Fibroblast of the conjunctiva (primary cell): ENCODE results near the gene MEGF10.

ENCODE experiments used
- DNase-seq: peaks from one replicate; pipeline ENCODE4 v3.0.0-alpha.2; 2010; ENCODE audit warnings: low read depth

The MEGF10 gene

DNA sequence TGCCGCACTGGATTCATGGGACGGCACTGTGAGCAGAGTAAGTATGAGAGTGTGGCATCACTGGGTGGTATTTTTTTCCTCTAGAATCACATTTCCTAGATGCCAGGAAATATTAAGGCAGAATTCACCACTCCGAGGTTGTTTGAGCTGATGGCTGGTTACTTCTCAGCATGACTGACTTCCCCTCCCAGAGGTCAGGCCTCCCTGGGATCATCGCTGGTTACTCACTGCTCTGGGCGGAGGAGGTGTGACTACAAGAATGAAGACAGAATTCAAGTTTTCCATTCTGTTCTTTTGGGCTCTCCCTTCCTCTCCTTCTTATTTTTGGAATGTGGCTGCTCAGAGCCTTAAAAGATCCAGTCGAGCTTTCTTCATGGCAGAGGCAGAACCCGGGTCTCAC, 150.2 kb downstream of the MEGF10 start:
- DNase-seq, result no peak

DNA sequence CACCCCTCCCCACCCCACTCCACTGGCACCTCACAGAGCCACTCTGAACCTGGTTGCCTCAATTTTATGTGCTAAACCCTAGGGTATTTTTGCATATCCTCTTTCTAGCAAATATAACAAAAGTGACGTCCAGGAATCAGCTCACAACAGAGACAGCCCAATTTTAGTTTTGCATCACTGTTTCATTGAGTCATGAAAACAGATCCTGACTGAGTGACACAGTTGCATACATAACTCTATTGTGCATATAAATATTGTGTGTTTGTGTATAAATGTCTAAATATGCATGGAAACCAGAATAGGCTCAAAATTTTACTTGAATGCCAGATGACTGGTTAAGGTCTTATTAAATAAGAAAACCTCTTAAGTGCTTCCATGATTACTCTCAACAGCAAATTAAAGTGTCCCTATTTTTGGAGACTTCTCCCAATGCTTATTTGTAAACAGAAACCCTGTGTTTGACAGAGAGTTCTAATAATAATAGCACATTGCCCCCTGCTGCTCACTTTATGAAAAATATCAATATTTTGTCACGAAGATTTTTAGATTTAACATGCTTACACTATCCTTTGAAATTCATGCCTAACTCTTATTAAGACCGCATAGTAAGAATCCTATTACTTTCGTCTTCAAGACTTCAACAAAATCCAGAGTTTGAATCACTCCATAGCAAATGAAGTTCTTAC, 151.3 kb downstream of the MEGF10 start:
- no peak for DNase-seq

DNA sequence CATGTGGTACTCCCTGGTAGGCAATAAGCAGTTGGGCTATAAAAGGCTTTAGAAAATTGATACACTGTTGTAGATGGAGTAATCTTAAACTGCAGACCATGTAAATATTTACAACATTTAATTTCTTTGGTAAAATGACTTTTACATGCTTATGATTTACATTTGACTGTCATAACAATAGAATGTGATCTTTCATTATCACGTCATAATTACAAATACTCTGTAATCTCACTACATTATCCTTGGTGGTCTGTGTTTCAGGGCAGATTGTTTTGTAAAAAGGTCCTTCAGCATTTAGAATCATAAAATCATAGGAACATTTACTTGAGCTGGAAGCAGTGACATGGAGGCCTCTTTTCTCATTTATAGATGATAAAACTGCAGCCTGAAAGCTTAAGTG, 153.6 kb downstream of the MEGF10 start:
- no peak for DNase-seq

DNA sequence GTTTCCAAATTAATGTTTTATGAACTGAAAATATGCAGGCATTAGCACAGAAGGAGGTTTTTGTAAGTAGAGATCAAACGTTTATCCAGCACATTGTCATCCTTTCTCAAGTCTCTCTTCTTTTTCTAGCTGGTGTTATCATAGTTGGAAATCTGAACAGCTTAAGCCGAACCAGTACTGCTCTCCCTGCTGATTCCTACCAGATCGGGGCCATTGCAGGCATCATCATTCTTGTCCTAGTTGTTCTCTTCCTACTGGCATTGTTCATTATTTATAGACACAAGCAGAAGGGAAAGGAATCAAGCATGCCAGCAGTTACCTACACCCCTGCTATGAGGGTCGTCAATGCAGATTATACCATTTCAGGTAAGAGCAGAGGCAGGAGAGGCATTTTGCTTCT, 154.7 kb downstream of the MEGF10 start:
- DNase-seq, result no peak

DNA sequence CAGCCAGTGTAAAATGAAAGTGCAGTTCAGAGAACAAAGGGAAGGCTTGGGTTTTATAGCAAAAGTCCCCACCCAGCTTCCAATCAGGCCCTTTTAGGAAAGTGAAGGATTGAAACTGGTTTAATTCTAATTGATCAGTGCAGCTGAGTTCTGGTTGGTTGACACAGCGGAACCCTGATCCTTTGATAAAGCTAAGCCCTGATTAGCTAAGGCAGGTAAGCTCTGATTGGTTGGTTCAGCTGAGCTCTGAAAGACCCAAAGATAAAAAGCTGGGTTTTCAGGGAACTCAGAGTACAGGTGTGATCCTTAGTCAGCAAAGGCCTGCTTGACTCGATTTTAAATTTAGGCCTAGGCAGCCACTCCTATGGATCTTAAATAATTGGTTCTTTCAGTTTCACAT, 156.0 kb downstream of the MEGF10 start:
- DNase-seq, result no peak

DNA sequence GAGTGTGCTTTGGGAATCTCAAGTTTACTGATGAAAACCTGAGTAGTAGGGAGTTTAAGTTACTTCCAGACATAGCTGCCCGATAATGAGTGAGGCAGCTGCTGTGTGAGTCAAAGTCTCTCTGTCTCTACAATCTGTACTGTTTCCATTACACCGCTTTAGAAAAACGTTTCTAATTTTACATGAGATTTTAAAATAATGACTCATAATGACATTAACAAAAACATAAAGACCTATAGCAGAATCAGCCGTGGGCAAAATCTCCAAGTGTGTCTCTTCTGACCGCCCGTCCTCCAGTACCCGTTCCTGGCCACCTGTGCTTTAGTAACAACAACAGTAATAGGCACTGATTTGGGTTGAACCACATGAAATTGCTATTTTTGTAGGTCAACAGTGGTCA, 157.2 kb downstream of the MEGF10 start:
- DNase-seq, result peak; percentile 12

DNA sequence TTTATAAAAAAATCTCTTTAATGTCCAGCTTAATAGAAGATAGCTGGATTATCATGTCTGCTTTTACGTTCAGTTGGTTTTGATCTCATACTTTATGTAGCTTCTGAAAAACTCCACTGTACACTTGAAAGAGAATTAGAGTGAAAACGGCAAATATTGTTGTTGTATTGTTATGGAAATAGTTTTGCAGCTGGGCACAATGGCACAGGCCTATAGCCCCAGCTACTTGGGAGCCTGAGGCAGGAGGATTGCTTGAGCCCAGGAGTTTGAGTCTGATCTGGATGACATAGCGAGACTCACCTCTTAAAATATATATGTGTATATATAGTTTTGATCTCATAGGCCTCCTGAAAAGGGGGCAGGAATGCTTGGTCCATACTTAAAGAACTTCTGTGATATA, 159.4 kb downstream of the MEGF10 start:
- no peak for DNase-seq

DNA sequence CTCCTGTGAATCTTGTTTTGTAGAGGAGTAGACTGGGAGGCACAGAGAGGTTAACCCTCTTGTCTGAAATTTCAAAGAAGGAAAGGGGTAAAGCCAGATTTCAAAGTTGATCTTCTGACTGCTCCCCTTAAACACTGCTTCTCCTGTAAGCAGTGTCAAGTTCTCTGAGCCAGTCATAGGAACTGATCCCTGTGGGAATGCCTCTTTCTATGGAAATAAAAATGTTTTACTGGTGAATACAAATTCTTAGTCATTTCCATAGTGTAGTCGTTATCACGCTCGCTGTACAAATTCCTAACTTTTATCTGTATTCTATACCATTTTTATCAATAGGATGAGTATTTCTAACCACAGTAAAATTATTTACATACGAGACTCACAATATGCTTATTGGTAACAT, 160.5 kb downstream of the MEGF10 start:
- no peak for DNase-seq

DNA sequence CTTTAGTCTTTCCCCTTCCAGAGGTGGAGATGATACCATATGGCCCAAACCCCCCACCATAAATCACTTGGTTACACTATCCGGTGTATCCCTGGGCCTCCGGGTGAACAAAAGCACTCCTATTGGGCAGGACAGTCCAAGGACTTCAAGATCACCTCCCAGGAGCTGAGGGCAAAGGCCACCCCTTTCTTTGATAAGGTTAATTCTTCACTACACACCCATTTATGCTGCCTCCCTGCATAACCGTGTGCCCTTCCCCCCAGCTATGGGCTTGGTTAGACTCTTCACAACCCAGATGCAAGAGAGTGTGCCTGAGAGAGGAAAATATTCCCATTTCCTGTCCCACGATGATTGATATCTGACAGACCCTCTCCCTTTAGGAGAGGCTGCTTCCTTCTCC, 162.0 kb downstream of the MEGF10 start:
- no peak for DNase-seq

DNA sequence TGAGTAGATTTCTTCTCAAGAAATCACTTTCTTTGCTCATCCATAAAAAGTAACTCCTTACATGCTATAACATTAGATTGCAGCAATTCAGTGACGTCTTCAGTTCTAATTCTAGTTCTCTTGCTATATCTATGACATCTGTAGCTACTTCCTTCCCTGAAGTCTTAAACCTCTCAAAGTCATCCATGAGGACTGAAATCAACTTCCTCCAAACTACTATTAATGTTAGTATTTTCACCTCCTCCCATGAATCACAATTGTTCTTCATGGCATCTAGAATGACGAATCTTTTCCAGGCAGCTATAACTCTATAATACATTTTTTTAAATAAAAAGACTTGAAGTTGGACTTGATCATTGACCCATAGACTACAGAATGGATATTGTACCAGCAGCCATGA, 180.6 kb downstream of the MEGF10 start:
- no peak for DNase-seq

DNA sequence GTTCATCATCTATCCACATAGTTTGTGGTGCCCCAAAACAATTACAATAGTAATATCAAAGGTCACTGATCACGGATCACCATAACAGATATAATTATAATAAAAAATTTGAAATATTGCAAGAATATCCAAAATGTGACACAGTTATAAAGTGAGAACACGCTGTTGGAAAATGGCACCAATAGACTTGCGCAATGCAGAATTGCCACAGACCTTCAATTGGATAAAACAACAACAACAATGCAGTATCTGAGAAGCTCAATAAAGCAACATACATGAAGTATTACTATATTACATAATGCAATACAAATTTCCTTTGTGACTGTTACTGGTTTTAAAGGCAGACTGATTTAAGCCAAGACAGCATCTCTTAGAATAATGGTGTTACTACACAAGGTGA, 182.1 kb downstream of the MEGF10 start:
- DNase-seq, result no peak

DNA sequence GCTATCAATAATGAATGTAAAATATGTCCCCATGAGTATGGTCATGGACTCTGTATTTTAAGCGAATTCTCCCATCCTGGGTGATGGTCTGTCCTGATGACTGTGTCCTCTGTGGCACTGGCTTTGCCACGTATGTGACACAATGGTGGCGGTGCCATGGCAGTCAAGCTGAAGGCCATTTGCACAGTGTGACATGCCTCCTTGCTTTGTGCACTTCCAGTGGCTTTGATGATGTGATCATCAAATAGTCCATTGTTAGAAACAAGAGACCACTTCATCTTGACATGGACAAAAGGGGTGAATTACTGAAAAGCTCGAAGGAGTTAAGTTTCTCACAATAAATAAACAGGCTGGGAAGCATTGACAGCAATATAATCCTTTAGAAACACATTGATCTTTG, 195.9 kb downstream of the MEGF10 start:
- DNase-seq, result no peak

DNA sequence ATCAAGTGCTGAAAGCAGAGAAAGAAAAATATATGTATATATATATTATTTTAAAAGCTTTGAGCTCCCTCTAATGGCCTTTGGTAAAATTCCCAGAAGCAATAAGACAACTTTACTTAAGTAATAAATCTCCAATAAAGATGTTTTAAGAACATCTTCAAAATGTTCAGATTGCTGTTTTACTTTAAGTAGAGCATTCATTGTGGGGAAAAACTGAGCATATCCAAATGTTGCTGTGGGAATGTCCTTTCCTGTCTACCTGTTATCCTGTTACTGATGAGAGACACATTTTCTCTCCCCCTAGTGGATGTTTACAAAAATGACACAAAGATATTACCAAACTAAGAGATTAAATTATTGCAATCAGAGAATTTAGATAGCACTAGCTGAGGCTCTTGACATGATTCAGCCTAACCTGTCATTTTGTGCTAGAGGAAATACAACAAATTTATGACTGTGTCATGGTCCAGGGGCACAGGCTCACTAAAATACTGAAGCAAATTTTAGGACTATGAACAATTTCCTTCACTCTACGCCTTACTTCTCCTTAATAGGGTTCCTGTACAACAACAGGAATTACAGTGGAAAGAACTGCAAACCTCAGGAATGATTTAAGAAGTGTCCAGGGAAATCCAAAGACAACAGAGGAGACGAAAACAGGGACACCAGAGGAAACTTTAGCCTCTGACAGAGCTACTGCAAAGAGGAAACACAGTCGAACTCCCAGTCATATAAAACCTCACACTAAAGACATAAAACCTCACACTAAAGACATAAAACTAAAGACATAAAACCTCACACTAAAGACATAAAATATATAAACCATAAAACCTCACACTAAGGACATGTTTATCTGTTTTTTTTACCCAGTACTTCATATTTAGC, 202.5 kb downstream of the MEGF10 start:
- peak; percentile 31 for DNase-seq

DNA sequence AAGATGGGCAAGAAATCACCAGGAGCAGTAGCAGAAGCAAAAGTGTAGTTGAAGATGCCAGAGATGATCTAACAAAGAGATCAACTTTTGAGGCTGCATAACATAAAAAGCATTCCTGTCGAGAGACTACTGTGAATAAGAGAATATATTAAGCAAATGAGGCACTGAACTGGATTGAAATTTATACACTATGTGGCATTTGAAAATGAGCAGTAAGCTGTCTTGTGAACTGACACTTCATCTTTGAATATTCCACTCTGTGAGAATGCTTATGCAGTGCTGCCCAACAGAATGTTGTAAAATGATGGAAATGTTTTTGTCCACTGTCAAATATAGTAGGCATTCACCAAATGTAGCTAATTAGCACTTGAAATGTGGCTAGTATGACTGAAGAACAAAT, 208.0 kb downstream of the MEGF10 start:
- no peak for DNase-seq

DNA sequence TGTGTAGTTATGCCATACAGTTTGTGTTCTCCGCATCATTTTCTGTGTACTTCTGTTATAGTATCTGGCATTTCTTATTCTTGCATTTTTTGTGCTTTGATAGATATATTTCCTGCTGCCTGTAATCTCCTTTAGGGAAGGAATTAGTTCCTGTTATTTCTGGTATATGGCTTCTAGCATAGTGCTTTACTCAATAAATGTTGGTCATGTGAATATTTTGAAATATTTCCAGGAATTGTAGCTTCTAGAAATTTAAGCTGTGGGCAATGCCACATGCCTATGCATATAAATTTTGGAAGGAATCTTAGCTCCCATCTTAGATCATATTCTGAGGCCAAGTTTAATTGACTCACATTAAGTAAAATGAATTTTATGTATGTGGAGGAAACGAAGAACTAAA, 215.3 kb downstream of the MEGF10 start:
- no peak for DNase-seq

DNA sequence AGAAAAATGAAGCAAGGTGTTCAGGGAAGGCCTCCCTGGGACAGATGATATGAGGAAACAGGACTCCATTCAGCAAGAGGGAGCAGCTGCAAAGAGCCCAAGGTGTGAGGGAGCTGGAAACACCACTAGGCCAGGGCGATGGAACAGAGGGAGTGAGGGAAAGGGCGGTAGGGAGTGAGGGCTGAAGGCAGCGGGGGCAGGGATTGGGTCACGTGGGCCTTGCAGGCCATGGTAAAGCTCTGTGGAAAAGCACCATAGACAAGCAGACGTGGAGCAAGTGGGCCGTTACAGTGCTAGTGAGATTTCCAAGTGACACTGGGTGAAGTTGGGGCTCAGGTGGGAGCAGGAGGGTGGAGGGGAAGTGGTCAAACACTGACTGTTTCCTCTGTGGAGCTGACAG, 216.0 kb downstream of the MEGF10 start:
- DNase-seq, result no peak

DNA sequence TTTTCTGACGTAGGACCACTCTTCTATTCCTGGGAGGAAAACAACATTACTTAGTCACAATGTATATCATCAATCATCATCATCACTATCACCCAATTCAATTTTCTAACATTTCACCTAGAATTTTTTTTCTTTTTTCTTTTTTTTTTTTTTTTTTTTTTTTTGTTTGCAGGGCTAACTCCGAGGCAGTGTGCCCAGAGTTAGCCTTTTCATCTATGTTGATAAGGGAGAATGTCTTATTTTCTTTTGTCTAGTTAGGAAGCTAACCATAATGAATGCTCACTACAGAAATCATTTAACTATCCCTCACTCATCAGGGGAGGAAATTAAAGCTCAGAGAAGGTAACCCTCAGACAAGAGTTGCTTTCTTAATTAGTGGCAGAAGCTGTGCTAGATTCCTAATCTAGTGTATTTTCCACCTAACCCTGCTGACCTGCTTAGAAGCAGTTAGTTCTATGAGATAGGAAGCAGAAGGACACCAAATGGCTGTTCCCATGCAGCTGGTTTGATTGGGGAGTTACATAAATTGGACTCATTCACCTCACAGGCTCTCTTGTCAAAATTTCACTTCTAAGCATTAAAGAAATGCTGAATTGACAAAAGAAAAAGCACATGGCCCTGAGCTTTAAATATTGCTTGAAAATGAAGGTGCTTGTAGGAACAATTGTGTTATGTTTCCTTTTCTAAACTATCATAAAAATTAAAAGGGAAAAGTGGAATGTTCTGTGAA, 218.2 kb downstream of the MEGF10 start:
- no peak for DNase-seq
